Thyroid gland (tissue), 4 donors: ENCODE measurements around the gene CAPN5. TPM values are rescaled to one million over a fixed set of nuclear protein-coding genes. Genes with fewer than 3 reads are reported as not detected.
"Not testable (repeated sequence)": the region's sequence is repeated elsewhere in the genome, so short reads cannot be mapped to it uniquely, and the experiment has no call there.

ENCODE experiments used
- DNase-seq, 2 donors: peaks; one replicate each; pipeline ENCODE4 v3.0.0-alpha.2; 2019
- H3K27ac ChIP-seq, 3 donors: fragments of 200-600 bp; sonication (generic); 1 replicate in 2 of 3; 2 replicates in 1 of 3; pipeline ENCODE4 v1.5.1; 2016 to 2019; ENCODE audit warnings: mild to moderate bottlenecking in 1 of 3, moderate library complexity in 1 of 3
- H3K27me3 ChIP-seq: fragments of 200-600 bp; sonication (generic); one replicate; pipeline ENCODE4 v1.5.1; 2019
- H3K36me3 ChIP-seq, 2 donors: fragments of 200-600 bp; sonication (generic); one replicate each; pipeline ENCODE4 v1.5.1; 2016 to 2019
- H3K4me1 ChIP-seq, 2 donors: fragments of 200-600 bp; sonication (generic); one replicate each; pipeline ENCODE4 v1.5.1; 2017 to 2019
- H3K4me3 ChIP-seq, 3 donors: fragments of 200-600 bp; sonication (generic); replicated peaks in 1 of 3; 1 replicate in 2 of 3; 2 replicates in 1 of 3; pipeline ENCODE4 v1.5.1; 2016; ENCODE audit warnings: mild to moderate bottlenecking in 1 of 3
- H3K9me3 ChIP-seq: fragments of 200-600 bp; sonication (generic); one replicate; pipeline ENCODE4 v1.5.1; 2017
- CTCF ChIP-seq, 6 experiments: fragments of 200-600 bp in 3 of 6; fragments of 450-650 bp in 3 of 6; sonication (generic) in 3 of 6; IDR thresholded peaks; one replicate each; pipeline ENCODE4 v1.5.1; 2016 to 2019; ENCODE audit warnings: antibody characterized with exemption in 6 of 6, mild to moderate bottlenecking in 2 of 6, inconsistent platforms in 1 of 6, moderate library complexity in 1 of 6
- POLR2A ChIP-seq, 2 donors: fragments of 450-650 bp; IDR thresholded peaks; one replicate each; pipeline ENCODE4 v1.6.1; 2017; ENCODE audit warnings: antibody characterized with exemption in 2 of 2, mild to moderate bottlenecking in 2 of 2, moderate library complexity in 1 of 2
- WGBS, 2 donors: methylation state at CpG; one replicate each; pipeline ENCODE4 v1.1.5; 2017; 5-methylcytosine and 5-hydroxymethylcytosine counted together
- intact Hi-C: fragments of 100-400 bp; cut with DNase I; formaldehyde crosslinking; loops from one replicate; pipeline ENCODE4 v1.15.1; 2023
- total RNA-seq, 4 donors: library from RNA; depleted of rRNA; stranded (reverse); fragments of >200 nt; gene quantifications; one replicate each; pipeline ENCODE4 v1.2.3, GENCODE V29; 2016

Gene CAPN5
- 1 to 10 TPM; 3.0 to 5.6 (median 4.1) TPM for total RNA-seq

GRCh38 chr11:77066229-77067042, at the start of gene CAPN5:
Gene CAPN5 (plus strand): TSS chr11:77066971. CDS start chr11:77084887, 17,916 bp downstream.
- 3 to 7% methylated on average over 13 to 17 of the region's 69 CpGs for WGBS, 2 donors
- Histone ChIP-seq H3K27ac (peak within 1 kb of the TSS; percentile 60 to 68 (median 67)), H3K27me3 (no peaks in the 10 kb centered on the region), H3K36me3 (no peaks in the 10 kb centered on the region), H3K4me3 (peak within 1 kb of the TSS; percentile 71 to 90 (median 71)), H3K9me3 (no peaks in the 10 kb centered on the region), H3K4me1 (peaks cover 4 to 8% of the 10 kb centered on the region in 2 donors)
- TF ChIP-seq CTCF (IDR thresholded peaks at IDR 0.05) (peak in 3 of 6 experiments; percentile 21 to 49 (median 27)), POLR2A (IDR thresholded peaks at IDR 0.05) (peak in 1 of 2 donors; percentile 93)
- DNase-seq: peak; percentile 94
- intact Hi-C loops: no loop called here

DNA sequence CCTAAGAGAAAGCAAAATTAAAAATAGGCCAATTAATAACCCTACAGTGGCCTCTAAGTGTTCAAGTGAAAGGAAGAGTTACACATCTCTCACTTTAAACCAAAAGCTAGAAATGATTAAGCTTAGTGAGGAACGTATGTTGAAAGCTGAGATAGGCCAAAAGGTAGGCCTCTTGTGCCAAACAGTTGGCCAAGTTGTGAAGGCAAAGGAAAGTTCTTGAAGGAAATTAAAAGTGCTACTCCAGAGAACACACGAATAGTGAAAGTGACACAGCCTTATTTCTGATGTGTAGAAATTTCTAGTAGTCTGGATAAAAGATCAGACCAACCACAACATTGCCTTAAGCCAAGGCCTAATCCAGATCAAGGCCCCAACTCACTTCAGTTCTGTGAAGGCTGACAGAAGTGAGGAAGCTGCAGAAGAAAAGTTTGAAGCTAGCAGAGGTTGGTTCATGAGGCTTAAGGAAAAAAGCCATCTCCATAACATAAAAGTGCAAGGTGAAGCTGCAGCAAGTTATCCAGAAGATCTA, 48.3 kb upstream of the CAPN5 start:
- H3K9me3 ChIP-seq, H3K36me3 ChIP-seq, H3K27ac ChIP-seq, intact Hi-C loops, H3K27me3 ChIP-seq, DNase-seq, H3K4me3 ChIP-seq, H3K4me1 ChIP-seq: not testable (repeated sequence)
- 90 to 91% methylated on average over 2 of the region's 2 CpGs for WGBS, 2 donors

DNA sequence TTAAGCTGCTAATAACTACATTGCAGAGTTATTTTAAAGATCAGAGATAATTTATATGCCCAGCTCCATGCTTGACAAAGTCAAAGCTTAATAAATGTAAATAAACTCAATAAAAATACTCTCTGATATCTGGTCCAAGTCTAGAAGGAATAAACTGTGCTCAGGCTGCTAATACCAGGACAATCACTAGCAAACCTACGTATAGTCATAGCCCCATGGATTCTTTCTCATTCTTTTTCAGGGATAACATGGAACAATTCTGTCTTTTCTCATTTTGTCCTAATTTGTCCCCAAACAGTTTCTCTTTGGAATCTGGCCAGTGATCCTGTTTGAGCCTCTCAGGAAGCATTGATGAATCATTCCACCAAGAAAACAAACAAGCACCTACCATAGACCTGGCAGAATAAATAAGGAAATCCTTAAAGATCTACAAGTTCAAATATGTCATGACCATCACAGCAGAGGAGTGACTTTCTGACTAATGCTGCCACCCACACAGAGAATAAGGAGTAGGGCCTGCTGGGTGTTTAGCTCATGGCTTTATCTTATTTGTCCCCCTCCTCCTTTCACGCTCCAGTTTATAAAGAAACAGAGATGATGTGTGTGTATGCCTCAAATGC, 46.7 kb upstream of the CAPN5 start:
- Histone ChIP-seq H3K27ac (no peak overlapping the region), H3K4me3 (no peak overlapping the region), H3K36me3 (no peaks in the 10 kb centered on the region), H3K4me1 (no peaks in the 10 kb centered on the region), H3K9me3 (no peaks in the 10 kb centered on the region), H3K27me3 (no peaks in the 10 kb centered on the region)
- no peak for DNase-seq
- WGBS, 2 donors: 87 to 89% methylated on average over 2 of the region's 2 CpGs
- intact Hi-C loops: no loop called here
- TF ChIP-seq CTCF (IDR thresholded peaks at IDR 0.05): no peak
- no peak for TF ChIP-seq POLR2A (IDR thresholded peaks at IDR 0.05)

- DNase-seq: no peak
- no peaks in the 10 kb centered on the region for H3K9me3 ChIP-seq
- H3K4me3 ChIP-seq: no peak overlapping the region
- intact Hi-C loops: no loop called here
- H3K27ac ChIP-seq: no peak overlapping the region
- TF ChIP-seq POLR2A (IDR thresholded peaks at IDR 0.05) (no peak), CTCF (IDR thresholded peaks at IDR 0.05) (no peak)
- WGBS, 2 donors: 97 to 98% methylated on average over 2 of the region's 2 CpGs
- no peaks in the 10 kb centered on the region for H3K4me1 ChIP-seq
- H3K36me3 ChIP-seq: no peaks in the 10 kb centered on the region
- no peaks in the 10 kb centered on the region for H3K27me3 ChIP-seq
Measured at GRCh38 chr11:77020734-77021133, 46.0 kb upstream of the CAPN5 start.

GRCh38 chr11:77024745-77025144, 42.0 kb upstream of the CAPN5 start:
- no peak overlapping the region for H3K27ac ChIP-seq
- H3K4me1 ChIP-seq: no peaks in the 10 kb centered on the region
- intact Hi-C loops: no loop called here
- no peaks in the 10 kb centered on the region for H3K36me3 ChIP-seq
- TF ChIP-seq POLR2A (IDR thresholded peaks at IDR 0.05) (no peak), CTCF (IDR thresholded peaks at IDR 0.05) (no peak)
- H3K9me3 ChIP-seq: no peaks in the 10 kb centered on the region
- no peaks in the 10 kb centered on the region for H3K27me3 ChIP-seq
- DNase-seq: no peak
- H3K4me3 ChIP-seq: no peak overlapping the region
